A549 (cell line): ENCODE measurements around the gene NYAP1. TPM values are rescaled to one million over a fixed set of nuclear protein-coding genes. Genes with fewer than 3 reads are reported as not detected.

ENCODE experiments used
- ATAC-seq, 2 experiments: fragments of 200-7000 bp in 1 of 2; fragments of >200 bp in 1 of 2; cut with Nextera tagmentation in 1 of 2; cut with Tn5 transposase in 1 of 2; 3 replicates each; pipeline versions ENCODE4 v1.8.0 to v1.9.1; 2018 to 2020; ENCODE audit warnings: mild to moderate bottlenecking in 1 of 2, moderate library complexity in 1 of 2
- CTCF ChIA-PET: fragments of 300-600 bp; sonication (Branson Sonifier 250); formaldehyde crosslinking; extraction: SDS; loops from one replicate; lab custom pipeline; 2021; ENCODE audit warnings: antibody characterized with exemption, inconsistent platforms; lab: Yijun Ruan, JAX
- POLR2A ChIA-PET: fragments of 350-600 bp; formaldehyde crosslinking; extraction: SDS; loops from one replicate; lab custom pipeline; 2021; ENCODE audit warnings: antibody characterized with exemption, inconsistent platforms; lab: Yijun Ruan, JAX
- DNase-seq, 2 experiments: peaks; one replicate each; pipeline versions ENCODE4 v3.0.0 to v3.0.0-alpha.2; 2011 to 2016; ENCODE audit warnings: low read depth in 1 of 2, low spot score in 1 of 2
- FAIRE-seq: peaks from 2 replicates; lab custom pipeline; 2011; peaks lifted over from hg19 to GRCh38; lab: Jason Lieb, UNC
- H3K27ac ChIP-seq, 2 experiments: fragments of >200 bp; sonication (Bioruptor Twin); formaldehyde crosslinking; 3 replicates each; pipeline ENCODE4 v1.5.1; 2016 to 2017
- H3K4me1 ChIP-seq: fragments of >200 bp; sonication (Bioruptor Twin); formaldehyde crosslinking; 3 replicates; pipeline ENCODE4 v1.6.1; 2016
- H3K4me2 ChIP-seq: fragments of >200 bp; sonication (Bioruptor Twin); formaldehyde crosslinking; 3 replicates; pipeline ENCODE4 v1.6.1; 2016
- H3K4me3 ChIP-seq: fragments of >200 bp; sonication (Bioruptor Twin); formaldehyde crosslinking; 3 replicates; pipeline ENCODE4 v1.5.1; 2016
- H3K9me3 ChIP-seq: fragments of >200 bp; sonication (Bioruptor Twin); formaldehyde crosslinking; 3 replicates; pipeline ENCODE4 v1.6.1; 2016
- CTCF ChIP-seq: fragments of >200 bp; sonication (Bioruptor Twin); formaldehyde crosslinking; IDR thresholded peaks from 3 replicates; pipeline ENCODE4 v1.5.1; 2016
- ELK1 ChIP-seq: fragments of 150-350 bp; IDR thresholded peaks from 2 replicates; pipeline ENCODE4 v1.6.1; 2014; ENCODE audit warnings: low read depth, mild to moderate bottlenecking, low read length
- GATA3 ChIP-seq: IDR thresholded peaks from 2 replicates; pipeline ENCODE4 v1.6.1; 2012; ENCODE audit warnings: borderline replicate concordance
- HES2 ChIP-seq: fragments of >200 bp; sonication (Bioruptor Twin); formaldehyde crosslinking; IDR thresholded peaks from 2 replicates; pipeline ENCODE4 v1.6.1; 2016
- HEYL ChIP-seq: fragments of 250-450 bp; sonication (Bioruptor Pico); IDR thresholded peaks from 2 replicates; pipeline ENCODE4 v1.8.0; 2021; ENCODE audit warnings: mild to moderate bottlenecking, moderate library complexity
- HOXA7 ChIP-seq: fragments of 250-450 bp; sonication (Bioruptor Pico); IDR thresholded peaks from 2 replicates; pipeline ENCODE4 v1.5.0; 2020; ENCODE audit warnings: mild to moderate bottlenecking, moderate library complexity
- KDM1A ChIP-seq: fragments of 200-600 bp; sonication (generic); IDR thresholded peaks from 2 replicates; pipeline ENCODE4 v1.6.1; 2016; ENCODE audit warnings: low read depth, mild to moderate bottlenecking
- KDM5A ChIP-seq: fragments of 200-600 bp; sonication (generic); IDR thresholded peaks from 2 replicates; pipeline ENCODE4 v1.6.1; 2016; ENCODE audit warnings: antibody characterized with exemption, mild to moderate bottlenecking
- MAFK ChIP-seq: fragments of 450-650 bp; IDR thresholded peaks from 2 replicates; pipeline ENCODE4 v1.6.1; 2014; ENCODE audit not compliant: partially characterized antibody
- MYC ChIP-seq: IDR thresholded peaks from 2 replicates; pipeline ENCODE4 v1.6.1; 2012; ENCODE audit warnings: mild to moderate bottlenecking, inconsistent platforms, low read length, improper control_type of control experiment, borderline replicate concordance
- NFE2L2 ChIP-seq: fragments of 150-350 bp; conservative IDR thresholded peaks from 2 replicates; pipeline ENCODE4 v1.6.1; 2014; ENCODE audit warnings: low read length
- NPAS2 ChIP-seq: fragments of 250-450 bp; sonication (Bioruptor Pico); IDR thresholded peaks from 2 replicates; pipeline ENCODE4 v1.8.0; 2022; ENCODE audit warnings: mild to moderate bottlenecking, moderate library complexity, borderline replicate concordance
- PHF8 ChIP-seq: fragments of 200-600 bp; sonication (generic); IDR thresholded peaks from 2 replicates; pipeline ENCODE4 v1.6.1; 2016; ENCODE audit warnings: low read depth, mild to moderate bottlenecking, antibody characterized with exemption, moderate library complexity, borderline replicate concordance
- POLR2A ChIP-seq: IDR thresholded peaks from 2 replicates; pipeline ENCODE4 v1.6.1; 2012; ENCODE audit warnings: mild to moderate bottlenecking, low read length
- RCOR1 ChIP-seq: fragments of 150-350 bp; IDR thresholded peaks from 2 replicates; pipeline ENCODE4 v1.6.1; 2014; ENCODE audit warnings: antibody characterized with exemption, low read length, low read depth
- RFX5 ChIP-seq: fragments of 450-650 bp; IDR thresholded peaks from 2 replicates; pipeline ENCODE4 v1.7.1; 2014; ENCODE audit warnings: antibody characterized with exemption, mild to moderate bottlenecking, moderate library complexity
- SREBF2 ChIP-seq: fragments of 450-650 bp; IDR thresholded peaks from 2 replicates; pipeline ENCODE4 v1.6.1; 2014; ENCODE audit warnings: mild to moderate bottlenecking, moderate library complexity
- USF2 ChIP-seq: fragments of 450-650 bp; IDR thresholded peaks from 2 replicates; pipeline ENCODE4 v1.6.1; 2014; ENCODE audit warnings: antibody characterized with exemption
- ZFP36 ChIP-seq: fragments of 450-650 bp; IDR thresholded peaks from 2 replicates; pipeline ENCODE4 v1.6.1; 2014; ENCODE audit warnings: borderline replicate concordance; ENCODE audit not compliant: partially characterized antibody
- WGBS: methylation state at CpG from one replicate; pipeline ENCODE4 v1.1.6; 2017; ENCODE audit errors: missing lambda C conversion rate; 5-methylcytosine and 5-hydroxymethylcytosine counted together
- polyA plus RNA-seq, 4 experiments: library from polyadenylated mRNA; depleted of rRNA in 3 of 4; stranded (reverse); fragments of >200 nt; fragmentation: RNase III in 1 of 4; extraction: RNeasy Plus Mini Kit Qiagen cat#74134 plus additional on column Dnase treatment in 1 of 4; gene quantifications; 2 replicates in 3 of 4; 3 replicates in 1 of 4; pipeline ENCODE4 v1.2.3, GENCODE V29; 2011 to 2017
- TF ChIP-seq, protein P1 (sequence below): fragments of 250-450 bp; sonication (Bioruptor Pico); IDR thresholded peaks from 2 replicates; pipeline ENCODE4 v1.5.0; 2021; ENCODE audit warnings: mild to moderate bottlenecking, moderate library complexity, borderline replicate concordance

Gene NYAP1
- polyA plus RNA-seq, 2 of the 4 experiments (the other 2 are of a cell fraction): 0.47 to 3.1 TPM

DNA sequence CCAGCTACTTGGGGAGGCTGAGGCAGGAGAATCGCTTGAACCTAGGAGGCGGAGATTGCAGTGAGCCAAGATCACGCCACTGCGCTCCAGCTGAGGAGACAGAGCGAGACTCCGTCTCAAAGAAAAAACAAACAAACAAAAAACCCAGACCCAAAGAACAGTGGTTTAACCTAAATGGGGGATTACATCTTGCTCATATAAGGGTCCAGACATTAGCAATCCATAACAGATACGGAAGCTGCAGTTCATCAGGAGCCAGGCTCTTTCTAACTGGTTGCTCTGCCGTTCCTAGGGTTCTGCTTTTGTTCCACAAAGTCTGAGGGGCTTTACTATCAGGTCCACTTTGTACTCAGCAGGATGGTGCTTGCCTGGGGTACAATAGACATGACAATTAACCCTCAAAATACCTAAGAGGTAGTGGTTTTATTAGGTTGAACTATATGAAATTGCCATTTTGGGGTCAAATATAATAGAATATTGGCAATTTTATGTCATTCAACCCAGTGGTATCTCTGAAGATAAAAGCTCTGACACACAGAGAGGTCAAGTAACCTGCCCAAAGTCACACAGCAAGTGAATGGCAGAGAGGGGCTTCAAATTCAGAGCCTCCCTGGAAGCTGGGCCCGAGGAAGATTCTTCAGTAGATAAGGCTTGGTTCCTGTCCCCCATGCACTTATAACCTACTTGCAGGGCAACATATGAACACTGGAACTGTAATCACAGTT lies 21.3 kb downstream of the NYAP1 start:
- FAIRE-seq (no peak), ATAC-seq (no peak), DNase-seq (no peak)
- ChIA-PET CTCF (interaction anchor here (0.6 to 1.7 kb wide), 3 partner anchors 16 to 1489 kb away, joined by 3 to 4 read pairs (median 4); no protein-coding TSS in a partner anchor), POLR2A (no interaction called here)
- Histone ChIP-seq H3K4me1 (peaks cover 24% of the 10 kb centered on the region), H3K9me3 (no peaks in the 10 kb centered on the region), H3K4me3 (no peak overlapping the region), H3K4me2 (no peak overlapping the region), H3K27ac (peak overlapping the region; percentile 74 to 78; a peak in 5 of 6 replicates)
- 91% methylated on average over 9 of the region's 9 CpGs for WGBS
- peak; percentile 48 for TF ChIP-seq ZFP36
- TF ChIP-seq, protein P1, sequence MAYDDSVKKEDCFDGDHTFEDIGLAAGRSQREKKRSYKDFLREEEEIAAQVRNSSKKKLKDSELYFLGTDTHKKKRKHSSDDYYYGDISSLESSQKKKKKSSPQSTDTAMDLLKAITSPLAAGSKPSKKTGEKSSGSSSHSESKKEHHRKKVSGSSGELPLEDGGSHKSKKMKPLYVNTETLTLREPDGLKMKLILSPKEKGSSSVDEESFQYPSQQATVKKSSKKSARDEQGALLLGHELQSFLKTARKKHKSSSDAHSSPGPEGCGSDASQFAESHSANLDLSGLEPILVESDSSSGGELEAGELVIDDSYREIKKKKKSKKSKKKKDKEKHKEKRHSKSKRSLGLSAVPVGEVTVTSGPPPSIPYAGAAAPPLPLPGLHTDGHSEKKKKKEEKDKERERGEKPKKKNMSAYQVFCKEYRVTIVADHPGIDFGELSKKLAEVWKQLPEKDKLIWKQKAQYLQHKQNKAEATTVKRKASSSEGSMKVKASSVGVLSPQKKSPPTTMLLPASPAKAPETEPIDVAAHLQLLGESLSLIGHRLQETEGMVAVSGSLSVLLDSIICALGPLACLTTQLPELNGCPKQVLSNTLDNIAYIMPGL (CRISPR knock-in tag): no peak
- TF ChIP-seq KDM1A: 0 out of 2 replicates have a peak, but pooled peaks have one; percentile 45

GRCh38 chr7:100506356-100506923 lies 22.7 kb downstream of the NYAP1 start:
- peak in 1 of 2 experiments; percentile 57; a peak in 3 of 6 replicates for ATAC-seq
- peaks cover 24% of the 10 kb centered on the region for H3K4me1 ChIP-seq
- H3K9me3 ChIP-seq: no peaks in the 10 kb centered on the region
- 54% methylated on average over 8 of the region's 8 CpGs for WGBS
- FAIRE-seq: no peak
- H3K4me2 ChIP-seq: no peak overlapping the region
- ChIA-PET POLR2A (no interaction called here), CTCF (interaction anchor here (0.8 to 2.0 kb wide), 6 partner anchors 24 to 71 kb away, joined by 3 to 11 read pairs (median 4); no protein-coding TSS in a partner anchor)
- 0 out of 6 replicates have a peak overlapping the region, but pooled peaks of 1 of the 2 experiments have one; percentile 30 for H3K27ac ChIP-seq
- no peak for TF ChIP-seq HOXA7 (CRISPR knock-in tag)
- TF ChIP-seq POLR2A: no peak
- TF ChIP-seq RCOR1: no peak
- no peak for TF ChIP-seq CTCF
- TF ChIP-seq, protein P1 (CRISPR knock-in tag): no peak
- no peak overlapping the region for H3K4me3 ChIP-seq
- peak in 1 of 2 experiments; percentile 57 for DNase-seq

DNA sequence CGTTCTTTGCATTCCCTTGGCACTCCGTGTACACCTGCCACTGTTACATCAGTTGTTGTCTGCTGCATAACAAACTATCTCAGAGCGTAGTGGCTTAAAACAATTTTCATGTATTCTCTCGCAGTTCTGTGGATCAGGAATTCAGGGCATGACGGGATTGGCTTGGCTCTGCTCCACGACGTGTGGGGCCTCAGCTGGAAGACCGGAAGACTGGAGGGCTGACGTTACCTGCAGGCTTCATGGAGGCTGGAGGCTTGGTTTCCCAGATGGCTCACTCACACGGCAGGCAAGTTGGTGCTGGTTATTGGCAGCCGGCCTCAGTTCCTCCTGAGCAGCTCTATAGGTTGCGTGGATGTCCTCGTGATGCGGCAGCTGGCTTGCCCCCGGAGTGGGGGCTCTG lies 25.5 kb downstream of the NYAP1 start:
- ChIA-PET POLR2A (no interaction called here), CTCF (interaction anchor here (1.3 to 1.5 kb wide), 3 partner anchors 27 to 50 kb away, joined by 4 to 6 read pairs (median 5); no protein-coding TSS in a partner anchor)
- ATAC-seq: no peak
- Histone ChIP-seq H3K27ac (no peak overlapping the region), H3K9me3 (no peaks in the 10 kb centered on the region), H3K4me2 (no peak overlapping the region), H3K4me3 (no peak overlapping the region), H3K4me1 (peaks cover 7% of the 10 kb centered on the region)
- no peak for FAIRE-seq
- WGBS: 81% methylated on average over 15 of the region's 15 CpGs
- DNase-seq: no peak
- no peak for TF ChIP-seq SREBF2
- no peak for TF ChIP-seq MYC
- TF ChIP-seq GATA3: no peak
- TF ChIP-seq, protein P1 (CRISPR knock-in tag): no peak
- no peak for TF ChIP-seq HES2
- TF ChIP-seq NPAS2: no peak
- TF ChIP-seq ELK1: no peak
- no peak for TF ChIP-seq RFX5
- TF ChIP-seq KDM5A: no peak
- TF ChIP-seq MAFK: no peak
- TF ChIP-seq PHF8: no peak
- TF ChIP-seq NFE2L2: no peak
- no peak for TF ChIP-seq USF2
- no peak for TF ChIP-seq HEYL (CRISPR knock-in tag)
